ENCODE results near the gene ACOT12.
"Not testable (repeated sequence)": the region's sequence is repeated elsewhere in the genome, so short reads cannot be mapped to it uniquely, and the experiment has no call there.

ACOT12 gene

GRCh38 chr5:81422671-81423070, 28.7 kb upstream of the ACOT12 start:
- H3K79me2 ChIP-seq (ENCODE audit: control insufficient read depth, insufficient read depth, low read length, unreplicated experiment), result no peaks in the 10 kb centered on the region
- H3K4me1 ChIP-seq (ENCODE audit: control insufficient read depth, insufficient read depth, low read length, unreplicated experiment), result peaks cover 38% of the 10 kb centered on the region
- H3K36me3 ChIP-seq (ENCODE audit: insufficient read depth, low read length), result no peaks in the 10 kb centered on the region
- peak overlapping the region; percentile 85 for H3K27ac ChIP-seq (ENCODE audit: low read depth, low read length)
- peak overlapping the region; percentile 2; the same call in 1 of the 2 replicates for H3K4me3 ChIP-seq (ENCODE audit: low read depth, low read length)
- no peak overlapping the region for H2AFZ ChIP-seq (ENCODE audit: low read length, unreplicated experiment)
- no peaks in the 10 kb centered on the region for H3K27me3 ChIP-seq (ENCODE audit: insufficient read depth, low read length)

GRCh38 chr5:81420039-81420667, 26.2 kb upstream of the ACOT12 start:
- Histone ChIP-seq H3K27ac (ENCODE audit: low read depth, low read length) (peak overlapping the region; percentile 67), H3K27me3 (ENCODE audit: insufficient read depth, low read length) (no peaks in the 10 kb centered on the region), H2AFZ (ENCODE audit: low read length, unreplicated experiment) (no peak overlapping the region), H3K79me2 (ENCODE audit: control insufficient read depth, insufficient read depth, low read length, unreplicated experiment) (no peaks in the 10 kb centered on the region), H3K4me1 (ENCODE audit: control insufficient read depth, insufficient read depth, low read length, unreplicated experiment) (peaks cover 39% of the 10 kb centered on the region), H3K36me3 (ENCODE audit: insufficient read depth, low read length) (no peaks in the 10 kb centered on the region), H3K4me3 (ENCODE audit: low read depth, low read length) (no peak overlapping the region)

GRCh38 chr5:81418606-81419005, 24.7 kb upstream of the ACOT12 start:
- H3K79me2 ChIP-seq (ENCODE audit: control insufficient read depth, insufficient read depth, low read length, unreplicated experiment), result no peaks in the 10 kb centered on the region
- H3K27ac ChIP-seq (ENCODE audit: low read depth, low read length), result no peak overlapping the region; the same call in 1 of the 2 replicates
- H3K27me3 ChIP-seq (ENCODE audit: insufficient read depth, low read length), result no peaks in the 10 kb centered on the region
- H3K4me1 ChIP-seq (ENCODE audit: control insufficient read depth, insufficient read depth, low read length, unreplicated experiment), result peaks cover 39% of the 10 kb centered on the region
- H2AFZ ChIP-seq (ENCODE audit: low read length, unreplicated experiment), result no peak overlapping the region
- no peak overlapping the region for H3K4me3 ChIP-seq (ENCODE audit: low read depth, low read length)
- no peaks in the 10 kb centered on the region for H3K36me3 ChIP-seq (ENCODE audit: insufficient read depth, low read length)

- no peaks in the 10 kb centered on the region for H3K27me3 ChIP-seq (ENCODE audit: insufficient read depth, low read length)
- H3K4me1 ChIP-seq (ENCODE audit: control insufficient read depth, insufficient read depth, low read length, unreplicated experiment), result peaks cover 28% of the 10 kb centered on the region
- peak overlapping the region; percentile 6; the same call in 1 of the 2 replicates for H3K27ac ChIP-seq (ENCODE audit: low read depth, low read length)
- no peak overlapping the region for H2AFZ ChIP-seq (ENCODE audit: low read length, unreplicated experiment)
- no peak overlapping the region for H3K4me3 ChIP-seq (ENCODE audit: low read depth, low read length)
- no peaks in the 10 kb centered on the region for H3K36me3 ChIP-seq (ENCODE audit: insufficient read depth, low read length)
- H3K79me2 ChIP-seq (ENCODE audit: control insufficient read depth, insufficient read depth, low read length, unreplicated experiment), result no peaks in the 10 kb centered on the region
Observed at GRCh38 chr5:81417052-81417451, 23.1 kb upstream of the ACOT12 start.

GRCh38 chr5:81409896-81410295, 16.0 kb upstream of the ACOT12 start:
- Histone ChIP-seq H3K27ac (ENCODE audit: low read depth, low read length) (no peak overlapping the region), H3K4me3 (ENCODE audit: low read depth, low read length) (no peak overlapping the region), H3K4me1 (ENCODE audit: control insufficient read depth, insufficient read depth, low read length, unreplicated experiment) (no peaks in the 10 kb centered on the region), H3K36me3 (ENCODE audit: insufficient read depth, low read length) (no peaks in the 10 kb centered on the region), H2AFZ (ENCODE audit: low read length, unreplicated experiment) (no peak overlapping the region), H3K27me3 (ENCODE audit: insufficient read depth, low read length) (no peaks in the 10 kb centered on the region), H3K79me2 (ENCODE audit: control insufficient read depth, insufficient read depth, low read length, unreplicated experiment) (no peaks in the 10 kb centered on the region)

- H3K4me1 ChIP-seq (ENCODE audit: control insufficient read depth, insufficient read depth, low read length, unreplicated experiment), result no peaks in the 10 kb centered on the region
- no peaks in the 10 kb centered on the region for H3K27me3 ChIP-seq (ENCODE audit: insufficient read depth, low read length)
- no peaks in the 10 kb centered on the region for H3K79me2 ChIP-seq (ENCODE audit: control insufficient read depth, insufficient read depth, low read length, unreplicated experiment)
- H3K4me3 ChIP-seq (ENCODE audit: low read depth, low read length), result no peak overlapping the region
- no peak overlapping the region for H2AFZ ChIP-seq (ENCODE audit: low read length, unreplicated experiment)
- H3K27ac ChIP-seq (ENCODE audit: low read depth, low read length), result no peak overlapping the region
- H3K36me3 ChIP-seq (ENCODE audit: insufficient read depth, low read length), result no peaks in the 10 kb centered on the region
Observed at GRCh38 chr5:81409361-81409760, 15.4 kb upstream of the ACOT12 start.

- H2AFZ ChIP-seq (ENCODE audit: low read length, unreplicated experiment), result no peak overlapping the region
- no peaks in the 10 kb centered on the region for H3K27me3 ChIP-seq (ENCODE audit: insufficient read depth, low read length)
- H3K36me3 ChIP-seq (ENCODE audit: insufficient read depth, low read length), result no peaks in the 10 kb centered on the region
- H3K4me1 ChIP-seq (ENCODE audit: control insufficient read depth, insufficient read depth, low read length, unreplicated experiment), result no peaks in the 10 kb centered on the region
- H3K79me2 ChIP-seq (ENCODE audit: control insufficient read depth, insufficient read depth, low read length, unreplicated experiment), result no peaks in the 10 kb centered on the region
- no peak overlapping the region for H3K4me3 ChIP-seq (ENCODE audit: low read depth, low read length)
- no peak overlapping the region for H3K27ac ChIP-seq (ENCODE audit: low read depth, low read length)
Observed at GRCh38 chr5:81408496-81408895, 14.6 kb upstream of the ACOT12 start.

- H3K27ac ChIP-seq (ENCODE audit: low read depth, low read length); H2AFZ ChIP-seq (ENCODE audit: low read length, unreplicated experiment); H3K4me1 ChIP-seq (ENCODE audit: control insufficient read depth, insufficient read depth, low read length, unreplicated experiment); H3K79me2 ChIP-seq (ENCODE audit: control insufficient read depth, insufficient read depth, low read length, unreplicated experiment); H3K27me3 ChIP-seq (ENCODE audit: insufficient read depth, low read length); H3K4me3 ChIP-seq (ENCODE audit: low read depth, low read length); H3K36me3 ChIP-seq (ENCODE audit: insufficient read depth, low read length): not testable (repeated sequence)
Observed at GRCh38 chr5:81407811-81408210, 13.9 kb upstream of the ACOT12 start.

GRCh38 chr5:81405126-81405891, 11.4 kb upstream of the ACOT12 start:
- no peaks in the 10 kb centered on the region for H3K79me2 ChIP-seq (ENCODE audit: control insufficient read depth, insufficient read depth, low read length, unreplicated experiment)
- H2AFZ ChIP-seq (ENCODE audit: low read length, unreplicated experiment), result no peak overlapping the region
- H3K4me3 ChIP-seq (ENCODE audit: low read depth, low read length), result no peak overlapping the region
- H3K27me3 ChIP-seq (ENCODE audit: insufficient read depth, low read length), result no peaks in the 10 kb centered on the region; the same call in 1 of the 2 replicates
- H3K4me1 ChIP-seq (ENCODE audit: control insufficient read depth, insufficient read depth, low read length, unreplicated experiment), result no peaks in the 10 kb centered on the region
- H3K27ac ChIP-seq (ENCODE audit: low read depth, low read length), result no peak overlapping the region
- H3K36me3 ChIP-seq (ENCODE audit: insufficient read depth, low read length), result no peaks in the 10 kb centered on the region

- Histone ChIP-seq H3K27me3 (ENCODE audit: insufficient read depth, low read length) (no peaks in the 10 kb centered on the region; the same call in 1 of the 2 replicates), H3K4me1 (ENCODE audit: control insufficient read depth, insufficient read depth, low read length, unreplicated experiment) (no peaks in the 10 kb centered on the region), H3K79me2 (ENCODE audit: control insufficient read depth, insufficient read depth, low read length, unreplicated experiment) (no peaks in the 10 kb centered on the region), H3K4me3 (ENCODE audit: low read depth, low read length) (no peak overlapping the region), H3K27ac (ENCODE audit: low read depth, low read length) (no peak overlapping the region), H2AFZ (ENCODE audit: low read length, unreplicated experiment) (no peak overlapping the region), H3K36me3 (ENCODE audit: insufficient read depth, low read length) (no peaks in the 10 kb centered on the region)
Observed at GRCh38 chr5:81402192-81402930, 8.4 kb upstream of the ACOT12 start.
